AG04449 (cell line): ENCODE results near the gene BRSK1.

Experiments
- CTCF ChIA-PET: fragments of 350-600 bp; formaldehyde crosslinking; extraction: SDS; loops from one replicate; lab custom pipeline; 2021; ENCODE audit warnings: antibody characterized with exemption; lab: Yijun Ruan, JAX
- POLR2A ChIA-PET: fragments of 400-600, 350-600 bp; formaldehyde crosslinking; extraction: SDS; loops from one replicate; lab custom pipeline; 2020; ENCODE audit warnings: antibody characterized with exemption, inconsistent platforms; lab: Yijun Ruan, JAX
- DNase-seq: peaks from one replicate; pipeline ENCODE4 v3.0.0-alpha.2; 2010; ENCODE audit warnings: low read depth, low spot score
- H3K4me3 ChIP-seq: 2 replicates; pipeline ENCODE4 v1.5.1; 2011; ENCODE audit warnings: low read depth, mild to moderate bottlenecking, control low read depth, low read length
- CTCF ChIP-seq: IDR thresholded peaks from one replicate; pipeline ENCODE4 v1.5.1; 2011; ENCODE audit warnings: mild to moderate bottlenecking, moderate library complexity, low read length, control low read depth, inconsistent platforms; ENCODE audit not compliant: insufficient read depth; ENCODE audit errors: missing control alignments

Gene BRSK1

GRCh38 chr19:55304279-55304978, 20.6 kb downstream of the BRSK1 start:
- CTCF ChIA-PET: interaction anchor here (3.0 to 6.8 kb wide), 4 partner anchors 13 to 84 kb away, joined by 14 to 135 read pairs (median 80); partner anchors contain the start of gene TMEM150B
- POLR2A ChIA-PET: no interaction called here
- no peak for DNase-seq
- no peak for TF ChIP-seq CTCF
- no peak overlapping the region for H3K4me3 ChIP-seq

- POLR2A ChIA-PET: no interaction called here
- CTCF ChIA-PET: interaction anchor here (6.6 to 6.8 kb wide), 2 partner anchors 13 to 14 kb away, joined by 127 to 135 read pairs; partner anchors contain the start of gene TMEM150B
- no peak for TF ChIP-seq CTCF
- no peak overlapping the region for H3K4me3 ChIP-seq
- no peak for DNase-seq
Measured at GRCh38 chr19:55304980-55305379, 21.2 kb downstream of the BRSK1 start.

- H3K4me3 ChIP-seq: no peak overlapping the region
- DNase-seq: no peak
- TF ChIP-seq CTCF: no peak
- ChIA-PET CTCF (interaction anchor here (6.6 to 6.8 kb wide), 2 partner anchors 13 to 14 kb away, joined by 127 to 135 read pairs; partner anchors contain the start of gene TMEM150B), POLR2A (no interaction called here)
Measured at GRCh38 chr19:55305491-55305890, 21.7 kb downstream of the BRSK1 start.

GRCh38 chr19:55305983-55306562, 22.3 kb downstream of the BRSK1 start:
- DNase-seq: no peak
- CTCF ChIA-PET: interaction anchor here (1.2 to 6.8 kb wide), 3 partner anchors 12 to 113 kb away, joined by 3 to 135 read pairs (median 127); partner anchors contain the start of gene TMEM150B
- no peak overlapping the region for H3K4me3 ChIP-seq
- POLR2A ChIA-PET: interaction anchor here (1.4 kb wide), 1 partner anchor 102 kb away, joined by 4 read pairs; the partner anchor contains the start of gene UBE2S
- TF ChIP-seq CTCF: no peak

GRCh38 chr19:55306712-55307111, 22.9 kb downstream of the BRSK1 start:
- POLR2A ChIA-PET: interaction anchor here (1.4 kb wide), 1 partner anchor 101 kb away, joined by 4 read pairs; the partner anchor contains the start of gene UBE2S
- CTCF ChIA-PET: interaction anchor here (1.2 to 6.8 kb wide), 3 partner anchors 11 to 112 kb away, joined by 3 to 135 read pairs (median 127); partner anchors contain the start of gene TMEM150B
- no peak overlapping the region for H3K4me3 ChIP-seq
- DNase-seq: no peak
- no peak for TF ChIP-seq CTCF

- H3K4me3 ChIP-seq: no peak overlapping the region
- POLR2A ChIA-PET: no interaction called here
- DNase-seq: no peak
- CTCF ChIA-PET: interaction anchor here (0.9 kb wide), 1 partner anchor 24 kb away, joined by 3 read pairs; no protein-coding TSS in a partner anchor
- no peak for TF ChIP-seq CTCF
Measured at GRCh38 chr19:55308281-55308680, 24.5 kb downstream of the BRSK1 start.
